MM.1S (cell line): ENCODE results near the gene PRPF19.
A peak's percentile ranks its signal among the peaks of the same experiment; 100 is the strongest.

ENCODE experiments used
- DNase-seq: peaks from one replicate; pipeline ENCODE4 v3.0.0-alpha.2; 2015
- H2AFZ ChIP-seq: fragments of 300-600 bp; sonication (generic); 2 replicates; pipeline ENCODE4 v1.6.0; 2016; ENCODE audit warnings: antibody characterized with exemption, low read length
- H3F3A ChIP-seq: fragments of 300-600 bp; sonication (generic); 2 replicates; pipeline ENCODE4 v1.6.1; 2016; ENCODE audit warnings: mild to moderate bottlenecking, antibody characterized with exemption, low read length, moderate library complexity, mixed read lengths; ENCODE audit not compliant: insufficient read depth
- H3K27ac ChIP-seq: fragments of 300-600 bp; sonication (generic); 2 replicates; pipeline ENCODE4 v1.5.1; 2016; ENCODE audit warnings: mild to moderate bottlenecking, low read length
- H3K27me3 ChIP-seq: fragments of 300-600 bp; sonication (generic); replicated peaks from 2 replicates; pipeline ENCODE4 v1.6.0; 2016; ENCODE audit warnings: low read length; ENCODE audit not compliant: insufficient read depth
- H3K36me3 ChIP-seq: fragments of 300-600 bp; sonication (generic); replicated peaks from 2 replicates; pipeline ENCODE4 v1.6.1; 2016; ENCODE audit warnings: mild to moderate bottlenecking, low read length, mixed read lengths; ENCODE audit not compliant: insufficient read depth
- H3K4me1 ChIP-seq: fragments of 300-600 bp; sonication (generic); 2 replicates; pipeline ENCODE4 v1.6.1; 2016; ENCODE audit warnings: low read length, mixed read lengths
- H3K4me2 ChIP-seq: fragments of 300-600 bp; sonication (generic); 2 replicates; pipeline ENCODE4 v1.6.0; 2016; ENCODE audit warnings: low read depth, low read length
- H3K4me3 ChIP-seq: fragments of 300-600 bp; sonication (generic); 2 replicates; pipeline ENCODE4 v1.5.1; 2016; ENCODE audit warnings: low read length, mixed read lengths
- H3K79me2 ChIP-seq: fragments of 300-600 bp; sonication (generic); 2 replicates; pipeline ENCODE4 v1.6.1; 2016; ENCODE audit warnings: mixed run types, low read length, mixed read lengths
- H3K9ac ChIP-seq: fragments of 300-600 bp; sonication (generic); 2 replicates; pipeline ENCODE4 v1.6.1; 2016; ENCODE audit warnings: low read length, mixed read lengths
- H3K9me2 ChIP-seq: fragments of 300-600 bp; sonication (generic); replicated peaks from 2 replicates; pipeline ENCODE4 v1.6.1; 2016; ENCODE audit warnings: mild to moderate bottlenecking, low read length, mixed read lengths; ENCODE audit not compliant: insufficient read depth
- H3K9me3 ChIP-seq: fragments of 300-600 bp; sonication (generic); replicated peaks from 2 replicates; pipeline ENCODE4 v1.6.1; 2016; ENCODE audit warnings: mild to moderate bottlenecking, low read length, mixed read lengths; ENCODE audit not compliant: insufficient read depth
- H4K20me1 ChIP-seq: fragments of 300-600 bp; sonication (generic); 2 replicates; pipeline ENCODE4 v1.6.1; 2016; ENCODE audit warnings: mild to moderate bottlenecking, low read length, moderate library complexity, mixed read lengths; ENCODE audit not compliant: insufficient read depth
- CTCF ChIP-seq: fragments of 300-600 bp; sonication (generic); IDR thresholded peaks from 2 replicates; pipeline ENCODE4 v1.5.1; 2016; ENCODE audit warnings: antibody characterized with exemption, low read length, mixed read lengths
- EZH2 ChIP-seq: fragments of 300-600 bp; sonication (generic); optimal IDR thresholded peaks from 2 replicates; pipeline ENCODE3; 2017; ENCODE audit warnings: low read depth, mild to moderate bottlenecking, antibody characterized with exemption, low read length, mixed read lengths
- EZH2phosphoT487 ChIP-seq: fragments of 300-600 bp; sonication (generic); IDR thresholded peaks from 2 replicates; pipeline ENCODE4 v1.6.1; 2018; ENCODE audit warnings: antibody characterized with exemption, low read length

The PRPF19 gene

DNA sequence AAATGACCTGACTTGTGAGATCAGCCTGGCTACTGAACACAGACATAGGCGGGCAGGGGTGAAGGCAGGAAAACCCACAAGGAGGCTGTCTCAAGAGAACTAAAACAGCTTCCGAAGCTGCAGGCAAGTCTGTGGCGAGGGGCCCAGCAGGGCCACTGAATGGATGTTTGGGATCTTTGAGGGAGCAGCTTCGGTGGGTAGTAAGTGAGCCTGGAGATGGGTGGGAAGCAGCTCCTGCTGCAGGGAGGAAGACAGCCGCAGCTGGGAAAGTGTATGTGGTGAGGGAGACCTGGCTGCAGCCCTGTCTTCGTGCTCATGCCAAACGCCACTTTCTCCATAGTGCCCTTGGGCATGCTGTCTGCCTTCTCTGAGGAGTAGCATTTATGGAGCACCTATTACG lies 61.0 kb downstream of the PRPF19 start:
- H3K4me3 ChIP-seq = peak overlapping the region; percentile 92
- no peak for TF ChIP-seq EZH2
- TF ChIP-seq EZH2phosphoT487 = no peak
- TF ChIP-seq CTCF = no peak
- DNase-seq = no peak
- no peaks in the 10 kb centered on the region for H3K9me2 ChIP-seq
- H4K20me1 ChIP-seq = no peaks in the 10 kb centered on the region
- H3K9ac ChIP-seq = peak overlapping the region; percentile 97
- H3K4me1 ChIP-seq = peaks cover 24% of the 10 kb centered on the region
- H3K27me3 ChIP-seq = no peaks in the 10 kb centered on the region
- peak overlapping the region; percentile 18; the same call in 1 of the 2 replicates for H3K27ac ChIP-seq
- no peaks in the 10 kb centered on the region for H3K9me3 ChIP-seq
- peaks cover 27% of the 10 kb centered on the region for H3K36me3 ChIP-seq
- H3K79me2 ChIP-seq = peaks cover 84% of the 10 kb centered on the region
- H3F3A ChIP-seq = peaks cover 23% of the 10 kb centered on the region
- H2AFZ ChIP-seq = no peak overlapping the region
- peak overlapping the region; percentile 94 for H3K4me2 ChIP-seq

GRCh38 chr11:60844870-60845221 lies 61.5 kb downstream of the PRPF19 start:
- no peaks in the 10 kb centered on the region for H3K9me2 ChIP-seq
- H3K9me3 ChIP-seq = no peaks in the 10 kb centered on the region
- H3K36me3 ChIP-seq = peaks cover 23% of the 10 kb centered on the region
- TF ChIP-seq CTCF (no peak), EZH2phosphoT487 (no peak), EZH2 (no peak)
- H3K4me1 ChIP-seq = peaks cover 28% of the 10 kb centered on the region
- DNase-seq = no peak
- peak overlapping the region; percentile 97 for H3K9ac ChIP-seq
- peaks cover 22% of the 10 kb centered on the region for H3F3A ChIP-seq
- H2AFZ ChIP-seq = no peak overlapping the region
- H3K79me2 ChIP-seq = peaks cover 82% of the 10 kb centered on the region
- H3K4me2 ChIP-seq = peak overlapping the region; percentile 94
- H3K4me3 ChIP-seq = peak overlapping the region; percentile 92
- H4K20me1 ChIP-seq = no peaks in the 10 kb centered on the region
- no peaks in the 10 kb centered on the region for H3K27me3 ChIP-seq
- peak overlapping the region; percentile 18; the same call in 1 of the 2 replicates for H3K27ac ChIP-seq

- Histone ChIP-seq H3K9me3 (no peaks in the 10 kb centered on the region), H3K36me3 (peaks cover 19% of the 10 kb centered on the region), H3K79me2 (peaks cover 77% of the 10 kb centered on the region), H3K4me3 (peak overlapping the region; percentile 92), H4K20me1 (no peaks in the 10 kb centered on the region), H3K4me2 (peak overlapping the region; percentile 94), H3K27ac (peak overlapping the region; percentile 94; the same call in 1 of the 2 replicates), H3K9ac (peak overlapping the region; percentile 97), H3F3A (peaks cover 22% of the 10 kb centered on the region), H3K9me2 (no peaks in the 10 kb centered on the region), H2AFZ (no peak overlapping the region), H3K27me3 (no peaks in the 10 kb centered on the region), H3K4me1 (peaks cover 34% of the 10 kb centered on the region)
- no peak for DNase-seq
- TF ChIP-seq CTCF = no peak
- TF ChIP-seq EZH2 = no peak
- TF ChIP-seq EZH2phosphoT487 = no peak
These were observed 62.1 kb downstream of the PRPF19 start for GRCh38 chr11:60844045-60844869.
